ENCODE measurements around the gene CD24. TPM values are rescaled to one million over a fixed set of nuclear protein-coding genes. Genes with fewer than 3 reads are reported as not detected.
"Not testable (repeated sequence)": the region's sequence is repeated elsewhere in the genome, so short reads cannot be mapped to it uniquely, and the experiment has no call there.

The CD24 gene
- total RNA-seq, 2 experiments from 2014 or later = 0.22 to 0.31 TPM

DNA sequence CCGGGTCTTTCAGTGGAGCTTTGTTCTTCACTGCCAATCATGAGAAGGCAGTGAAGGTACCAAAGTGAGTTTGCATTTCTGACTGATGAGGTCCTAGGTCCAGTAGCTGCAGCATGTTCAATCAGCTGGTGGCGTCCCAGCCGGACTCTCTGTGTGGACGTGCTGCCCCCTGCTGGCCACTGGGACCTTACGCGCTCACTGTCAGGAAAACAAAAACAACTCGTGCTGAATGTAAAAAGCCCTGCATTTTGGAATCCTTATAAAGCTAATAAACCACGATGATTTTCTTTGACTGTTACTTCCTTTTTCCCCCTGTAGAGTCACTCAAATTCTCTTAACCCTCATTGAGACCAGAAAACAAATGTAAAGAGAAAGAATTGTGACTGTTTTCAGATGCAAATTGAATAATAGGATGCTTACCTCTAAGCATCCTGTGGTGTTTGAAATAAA is 4.9 kb upstream of the CD24 start:
- POLR2A ChIA-PET = interaction anchor here (0.7 kb wide), 1 partner anchor 14 kb away, joined by 3 read pairs; no protein-coding TSS in a partner anchor
- no peaks in the 10 kb centered on the region for H3K9me3 Mint-ChIP-seq
- CTCF ChIA-PET = interaction anchor here (0.5 to 1.4 kb wide), 18 partner anchors 10 to 1093 kb away, joined by 3 to 7 read pairs (median 4); no protein-coding TSS in a partner anchor
- H3K27ac Mint-ChIP-seq = no peak overlapping the region
- DNase-seq = peak; percentile 80
- no peak overlapping the region for H3K4me3 Mint-ChIP-seq
- peaks cover 36% of the 10 kb centered on the region for H3K27me3 Mint-ChIP-seq
- H3K36me3 Mint-ChIP-seq (ENCODE audit: low read depth) = no peaks in the 10 kb centered on the region
- H3K4me1 Mint-ChIP-seq = peaks cover 4% of the 10 kb centered on the region

DNA sequence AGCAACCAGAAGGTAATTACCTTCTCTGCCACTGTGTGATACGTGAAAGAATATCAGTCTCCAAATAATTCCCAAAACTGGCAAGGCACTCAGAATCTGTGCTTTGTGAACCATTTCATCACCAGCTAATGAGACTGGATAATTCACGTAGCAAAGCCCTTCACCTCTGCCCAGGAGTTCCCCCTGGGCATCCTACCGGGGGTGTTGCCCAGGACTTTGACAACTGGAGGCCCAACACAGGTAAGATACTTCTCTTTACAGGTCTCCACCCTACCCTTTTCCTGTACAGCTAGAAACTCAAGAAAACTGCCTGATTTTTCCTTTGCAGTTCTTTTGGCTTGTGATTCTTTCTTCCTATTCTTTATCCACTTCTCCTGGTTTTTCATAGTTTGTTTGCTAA is 2.7 kb upstream of the CD24 start:
- Mint-ChIP-seq H3K27me3 (peaks cover 51% of the 10 kb centered on the region), H3K9me3 (no peaks in the 10 kb centered on the region), H3K27ac (no peak overlapping the region), H3K4me3 (no peak overlapping the region), H3K36me3 (ENCODE audit: low read depth) (no peaks in the 10 kb centered on the region), H3K4me1 (peaks cover 6% of the 10 kb centered on the region)
- ChIA-PET CTCF (interaction anchor here (0.8 to 1.1 kb wide), 4 partner anchors 20 to 532 kb away, joined by 3 to 4 read pairs (median 3); no protein-coding TSS in a partner anchor), POLR2A (no interaction called here)
- DNase-seq = no peak

DNA sequence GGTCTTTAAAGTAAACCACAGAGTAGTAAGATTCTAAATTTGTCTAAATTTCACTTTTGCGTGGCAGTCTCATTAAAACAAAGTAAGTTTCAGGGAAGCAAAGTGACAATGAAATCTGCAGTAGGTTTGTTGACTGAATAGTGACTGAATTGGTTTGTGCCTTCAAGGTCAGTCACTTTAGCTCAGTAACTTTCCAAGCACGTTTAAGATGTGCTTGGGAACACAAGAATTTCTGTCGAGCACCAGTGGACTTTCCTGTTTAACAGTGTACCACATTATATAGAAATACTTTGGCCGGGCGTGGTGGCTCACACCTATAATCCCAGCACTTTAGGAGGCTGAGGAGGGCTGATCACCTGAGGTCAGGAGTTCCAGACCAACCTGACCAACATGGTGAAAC is 1.7 kb upstream of the CD24 start:
- no peaks in the 10 kb centered on the region for H3K9me3 Mint-ChIP-seq
- CTCF ChIA-PET = interaction anchor here (0.6 to 1.1 kb wide), 4 partner anchors 21 to 410 kb away, joined by 3 to 4 read pairs (median 4); no protein-coding TSS in a partner anchor
- POLR2A ChIA-PET = no interaction called here
- H3K27ac Mint-ChIP-seq = no peak overlapping the region
- no peaks in the 10 kb centered on the region for H3K36me3 Mint-ChIP-seq (ENCODE audit: low read depth)
- H3K4me1 Mint-ChIP-seq = peaks cover 6% of the 10 kb centered on the region
- DNase-seq = no peak
- peak overlapping the region; percentile 27 for H3K4me3 Mint-ChIP-seq
- peaks cover 58% of the 10 kb centered on the region for H3K27me3 Mint-ChIP-seq

DNA sequence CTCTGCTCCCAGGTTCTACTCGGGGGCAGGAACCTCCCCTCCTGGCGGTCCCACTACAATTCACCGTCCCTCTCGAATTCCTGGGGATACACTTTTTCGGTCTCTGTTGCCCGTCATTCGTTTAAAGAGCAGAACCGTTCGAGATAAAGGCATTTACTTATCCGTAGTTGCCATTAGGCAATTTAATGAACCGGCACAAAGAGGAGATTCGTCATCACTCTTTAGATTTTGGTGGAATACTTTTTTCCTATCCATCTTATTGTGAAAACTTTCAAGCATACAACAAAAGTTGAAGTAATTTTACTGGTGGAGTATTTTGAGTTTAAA is 1.2 kb upstream of the CD24 start:
- no peak overlapping the region for H3K27ac Mint-ChIP-seq
- DNase-seq = no peak
- H3K36me3 Mint-ChIP-seq (ENCODE audit: low read depth) = no peaks in the 10 kb centered on the region
- peaks cover 61% of the 10 kb centered on the region for H3K27me3 Mint-ChIP-seq
- H3K4me1 Mint-ChIP-seq = peaks cover 6% of the 10 kb centered on the region
- CTCF ChIA-PET = no interaction called here
- H3K9me3 Mint-ChIP-seq = no peaks in the 10 kb centered on the region
- POLR2A ChIA-PET = no interaction called here
- peak overlapping the region; percentile 29 for H3K4me3 Mint-ChIP-seq

DNA sequence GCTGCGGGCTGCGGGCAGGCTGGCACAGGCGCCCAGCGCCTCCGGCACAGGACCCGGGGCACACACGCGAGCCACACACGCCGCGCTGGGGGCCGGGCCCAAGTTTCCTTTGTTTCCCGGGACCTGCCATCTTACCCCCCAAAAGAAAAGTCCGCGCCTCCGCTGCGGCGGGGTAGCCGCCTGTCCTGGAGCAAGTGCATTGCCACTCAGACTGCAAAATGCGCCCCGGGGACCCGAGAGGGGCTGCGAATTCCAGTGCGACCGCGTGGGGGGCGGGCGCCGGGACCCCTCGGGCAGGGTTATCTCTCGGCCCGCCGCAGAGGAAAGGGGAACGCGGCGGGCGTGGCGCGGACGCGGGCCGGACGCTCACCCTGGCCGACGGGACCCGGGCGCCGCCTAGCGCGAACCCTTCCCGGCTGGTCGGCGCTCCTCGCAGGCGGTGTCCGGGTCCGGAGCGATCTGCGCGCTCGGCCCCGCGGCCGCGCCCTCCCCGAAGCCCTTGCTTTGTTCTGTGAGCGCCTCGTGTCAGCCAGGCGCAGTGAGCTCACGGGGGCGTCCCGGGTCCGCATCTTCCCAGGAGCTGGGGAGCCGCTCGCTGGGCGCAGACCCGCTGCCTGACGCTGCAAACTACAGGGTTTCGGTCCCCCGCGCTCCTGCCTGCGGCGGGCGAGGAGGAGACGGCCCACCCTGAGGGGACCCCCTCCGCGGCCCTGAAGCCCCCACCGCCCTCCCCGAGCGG is 639 bp upstream of the CD24 start:
- no peaks in the 10 kb centered on the region for H3K36me3 Mint-ChIP-seq (ENCODE audit: low read depth)
- POLR2A ChIA-PET = no interaction called here

DNA sequence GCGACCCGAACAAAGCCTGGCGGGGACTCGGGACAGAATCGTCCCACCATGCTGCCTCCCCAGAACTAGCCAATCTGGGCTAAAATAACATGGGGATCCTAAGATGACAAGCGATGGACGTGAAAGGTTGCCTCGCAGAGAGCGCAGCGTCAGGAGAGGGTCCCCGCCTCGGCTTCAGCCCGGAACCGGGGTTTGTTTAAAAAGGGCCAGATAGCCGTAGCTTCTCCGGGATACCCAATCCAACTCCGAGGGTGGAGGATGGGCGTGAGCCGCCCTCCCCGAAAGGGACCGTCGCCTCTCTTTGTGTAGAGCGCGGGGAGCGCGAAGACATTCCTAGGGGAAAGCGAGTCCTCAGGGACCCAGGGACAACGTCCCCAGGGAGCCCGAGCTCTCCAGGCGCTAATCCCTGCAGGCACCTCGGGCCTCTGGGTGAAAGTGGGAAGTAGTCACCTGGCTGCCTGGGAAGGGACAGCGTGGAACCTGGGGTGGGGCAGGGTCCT is 643 bp downstream of the CD24 start:
- CTCF ChIA-PET = no interaction called here
- no peaks in the 10 kb centered on the region for H3K36me3 Mint-ChIP-seq (ENCODE audit: low read depth)
- no peaks in the 10 kb centered on the region for H3K9me3 Mint-ChIP-seq
- H3K27ac Mint-ChIP-seq = no peak overlapping the region
- POLR2A ChIA-PET = no interaction called here
- H3K4me1 Mint-ChIP-seq = peaks cover 6% of the 10 kb centered on the region
- peaks cover 65% of the 10 kb centered on the region for H3K27me3 Mint-ChIP-seq
- DNase-seq = no peak
- H3K4me3 Mint-ChIP-seq = no peak overlapping the region

More for the DNA sequence above, 639 bp upstream of the CD24 start:
- peaks cover 6% of the 10 kb centered on the region for H3K4me1 Mint-ChIP-seq
- H3K9me3 Mint-ChIP-seq = no peaks in the 10 kb centered on the region
- H3K27me3 Mint-ChIP-seq = peaks cover 61% of the 10 kb centered on the region
- no peak overlapping the region for H3K27ac Mint-ChIP-seq
- CTCF ChIA-PET = no interaction called here
- DNase-seq = no peak
- peak overlapping the region; percentile 29 for H3K4me3 Mint-ChIP-seq

DNA sequence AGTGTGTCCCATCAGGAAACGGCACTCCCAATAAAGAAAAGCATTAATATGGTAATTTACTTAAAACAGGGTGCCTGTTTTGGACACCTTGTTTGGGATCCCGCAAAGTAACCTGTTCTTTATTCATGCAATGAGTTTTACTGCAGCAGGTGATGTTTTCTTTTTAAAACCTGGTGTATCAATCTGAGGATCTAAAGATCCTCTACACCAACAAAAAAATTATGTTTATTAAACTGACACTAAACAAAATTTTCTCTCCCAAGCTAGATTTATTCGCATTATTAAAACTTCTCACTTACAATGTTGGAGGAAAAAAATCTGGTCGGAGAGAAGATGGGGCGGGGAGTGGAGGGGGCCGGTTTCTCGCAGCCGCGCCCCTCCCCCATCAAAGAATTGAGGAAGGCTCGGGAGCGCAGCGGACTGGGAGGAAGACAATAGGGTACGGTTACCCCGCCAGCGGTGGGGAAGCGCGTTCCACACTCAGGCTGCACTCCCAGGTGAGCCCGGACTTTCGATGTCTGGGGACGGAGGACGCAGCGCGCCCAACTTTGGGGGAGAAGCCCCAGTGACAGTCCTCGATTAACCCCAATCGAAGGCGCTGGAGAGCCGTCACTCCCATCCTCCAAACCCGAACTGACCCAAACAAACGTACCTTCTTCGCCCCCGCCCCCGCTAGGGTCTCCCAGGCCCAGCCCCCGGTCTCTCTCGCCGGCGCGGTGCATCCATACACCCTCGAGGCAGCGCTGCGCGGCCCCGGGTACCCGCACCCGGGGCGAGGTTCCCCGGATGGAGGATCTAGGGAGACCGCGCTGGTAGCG is 1.3 kb downstream of the CD24 start:
- Mint-ChIP-seq H3K27ac (no peak overlapping the region), H3K4me1 (peaks cover 6% of the 10 kb centered on the region), H3K9me3 (no peaks in the 10 kb centered on the region), H3K4me3 (no peak overlapping the region), H3K36me3 (ENCODE audit: low read depth) (no peaks in the 10 kb centered on the region), H3K27me3 (peaks cover 62% of the 10 kb centered on the region)
- POLR2A ChIA-PET = no interaction called here
- CTCF ChIA-PET = no interaction called here
- no peak for DNase-seq

DNA sequence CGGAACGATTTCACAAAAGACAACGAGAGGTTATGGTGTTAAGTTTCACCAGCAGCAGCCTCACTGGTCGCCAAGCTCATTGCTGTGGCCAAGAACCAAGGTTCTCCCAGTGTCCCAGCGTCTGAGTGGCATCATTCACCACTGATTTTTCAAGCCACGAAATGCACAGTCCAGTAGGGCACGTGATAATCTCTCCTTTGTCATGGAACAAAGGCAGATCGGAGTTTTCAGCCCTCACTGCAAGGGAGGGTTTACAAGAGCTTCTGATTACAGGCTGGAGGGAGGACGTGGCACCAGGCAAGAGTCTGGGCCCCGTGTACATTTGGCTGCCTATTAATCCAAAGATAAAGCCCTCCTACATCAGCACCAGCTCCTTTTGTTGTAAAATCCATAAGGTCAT is 2.0 kb downstream of the CD24 start:
- Mint-ChIP-seq H3K36me3 (ENCODE audit: low read depth) (no peaks in the 10 kb centered on the region), H3K9me3 (no peaks in the 10 kb centered on the region), H3K4me3 (no peak overlapping the region), H3K27me3 (peaks cover 57% of the 10 kb centered on the region), H3K27ac (no peak overlapping the region), H3K4me1 (peaks cover 6% of the 10 kb centered on the region)
- POLR2A ChIA-PET = no interaction called here
- CTCF ChIA-PET = interaction anchor here (0.5 kb wide), 2 partner anchors 115 to 623 kb away, joined by 4 read pairs; no protein-coding TSS in a partner anchor
- DNase-seq = no peak

DNA sequence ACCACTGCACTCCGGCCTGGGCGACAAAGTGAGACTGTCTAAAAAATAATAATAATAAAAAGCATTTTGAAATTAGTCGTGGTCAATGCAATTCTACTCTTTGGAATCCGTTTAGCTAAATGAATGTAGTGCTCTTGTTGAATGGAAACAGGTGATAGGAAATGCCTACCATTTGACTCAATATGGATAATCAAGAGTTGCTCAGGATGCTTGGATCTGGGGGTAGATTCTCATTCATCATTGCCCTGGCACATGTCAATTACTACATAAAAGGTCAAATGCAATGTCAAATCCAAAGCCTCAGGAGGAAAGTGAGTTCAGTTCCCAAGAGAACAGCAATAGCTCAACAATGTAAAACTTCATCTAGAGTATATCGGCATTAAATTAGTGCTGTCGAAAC is 3.8 kb downstream of the CD24 start:
- DNase-seq; H3K27ac Mint-ChIP-seq; POLR2A ChIA-PET; CTCF ChIA-PET; H3K36me3 Mint-ChIP-seq (ENCODE audit: low read depth); H3K4me1 Mint-ChIP-seq; H3K4me3 Mint-ChIP-seq; H3K9me3 Mint-ChIP-seq: not testable (repeated sequence)
- H3K27me3 Mint-ChIP-seq = peaks cover 39% of the 10 kb centered on the region

DNA sequence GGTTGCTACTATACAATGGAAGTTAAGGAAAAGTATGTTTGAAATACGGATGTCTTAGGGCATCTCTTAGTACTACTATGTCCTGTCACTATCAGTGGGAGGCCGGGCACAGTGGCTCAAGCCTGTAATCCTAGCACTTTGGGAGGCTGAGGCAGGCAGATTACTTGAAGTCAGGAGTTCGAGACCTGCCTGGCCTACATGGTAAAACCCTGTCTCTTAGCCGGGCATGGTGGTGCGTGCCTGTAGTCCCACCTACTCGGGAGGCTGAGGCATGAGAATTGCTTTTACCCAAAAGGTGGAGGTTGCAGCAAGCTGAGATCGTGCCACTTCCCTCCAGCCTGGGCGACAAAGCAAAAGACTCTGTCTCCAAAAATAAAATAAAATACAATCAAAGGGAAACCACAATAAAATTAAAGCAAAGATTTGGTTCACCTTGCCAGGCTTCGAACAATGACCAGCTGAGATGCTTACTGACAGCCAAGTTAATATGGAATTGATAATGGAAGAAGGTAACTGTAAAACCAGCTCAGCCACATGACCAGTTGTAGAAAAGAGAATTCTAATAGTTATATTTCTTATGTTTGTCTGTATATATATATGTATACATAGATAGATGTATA is 6.5 kb downstream of the CD24 start:
- DNase-seq = no peak
- H3K4me1 Mint-ChIP-seq = no peaks in the 10 kb centered on the region
- no peaks in the 10 kb centered on the region for H3K36me3 Mint-ChIP-seq (ENCODE audit: low read depth)
- H3K9me3 Mint-ChIP-seq = no peaks in the 10 kb centered on the region
- ChIA-PET POLR2A (no interaction called here), CTCF (no interaction called here)
- H3K27ac Mint-ChIP-seq = no peak overlapping the region
- no peak overlapping the region for H3K4me3 Mint-ChIP-seq
- peaks cover 30% of the 10 kb centered on the region for H3K27me3 Mint-ChIP-seq

DNA sequence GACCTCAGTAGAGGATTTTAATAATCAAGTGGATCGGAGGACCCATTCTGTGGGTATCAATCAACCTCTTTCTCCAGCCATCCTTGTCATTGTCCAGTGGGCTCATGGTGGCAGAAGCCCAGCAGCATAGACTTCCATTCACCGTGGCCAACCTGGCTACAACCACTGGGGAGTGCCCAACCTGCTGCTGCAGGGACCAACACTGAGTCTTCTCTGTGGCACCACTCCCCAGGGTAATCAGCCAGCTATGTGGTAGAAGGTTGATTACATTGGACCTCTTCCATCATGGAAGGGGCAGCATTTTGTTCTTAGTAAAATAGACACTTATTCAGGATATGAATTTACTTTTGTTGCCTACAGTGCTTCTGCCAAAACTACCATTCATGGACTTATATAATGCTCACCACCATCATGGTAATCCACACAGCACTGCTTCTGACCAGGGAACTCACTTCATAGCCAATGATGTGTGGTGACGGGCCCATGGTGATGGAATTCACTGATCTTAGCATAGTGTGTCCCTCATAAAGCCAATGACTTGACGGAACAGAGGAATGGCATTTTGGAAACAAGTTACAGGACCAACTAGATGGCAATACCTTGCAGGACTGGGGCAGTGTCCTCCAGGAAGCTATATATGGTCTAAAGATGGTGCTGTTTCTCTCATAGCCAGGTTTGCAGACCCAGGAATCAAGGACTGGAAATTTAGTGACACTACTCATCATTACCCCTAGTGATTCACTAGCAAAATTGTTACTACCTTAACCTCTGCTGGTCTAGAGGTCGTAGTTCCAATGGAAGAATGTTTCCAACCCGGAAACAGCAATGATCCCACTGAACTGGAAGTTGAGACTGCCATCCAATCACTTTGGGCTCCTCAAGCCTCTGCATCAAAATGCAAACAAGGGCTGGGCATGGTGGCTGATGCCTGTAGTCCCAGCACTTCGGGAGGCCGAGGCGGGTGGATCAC is 7.6 kb downstream of the CD24 start:
- Mint-ChIP-seq H3K27ac (no peak overlapping the region), H3K4me1 (no peaks in the 10 kb centered on the region), H3K9me3 (no peaks in the 10 kb centered on the region), H3K27me3 (peaks cover 19% of the 10 kb centered on the region), H3K4me3 (no peak overlapping the region), H3K36me3 (ENCODE audit: low read depth) (no peaks in the 10 kb centered on the region)
- no peak for DNase-seq
- CTCF ChIA-PET = no interaction called here
- POLR2A ChIA-PET = no interaction called here

DNA sequence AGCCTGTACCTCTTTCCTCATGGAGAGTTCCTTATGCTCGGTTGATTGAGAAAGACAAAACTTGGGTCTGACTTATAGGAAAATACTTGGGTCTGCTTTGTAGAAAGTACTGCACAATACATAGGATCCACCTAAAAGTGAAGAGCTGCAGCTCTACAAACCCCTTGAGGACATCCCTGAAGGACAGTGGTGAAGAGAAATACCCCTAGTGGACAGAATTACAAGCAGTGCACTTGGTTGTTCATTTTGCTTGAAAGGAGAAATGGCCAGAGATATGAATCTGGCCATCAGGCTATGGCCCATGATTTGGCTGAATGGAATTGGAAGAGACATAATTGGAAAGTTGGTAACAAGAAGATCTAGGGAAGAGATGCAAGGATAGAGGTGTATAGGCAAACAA is 8.3 kb downstream of the CD24 start:
- Mint-ChIP-seq H3K27me3 (peaks cover 17% of the 10 kb centered on the region), H3K9me3 (no peaks in the 10 kb centered on the region), H3K4me3 (no peak overlapping the region), H3K27ac (no peak overlapping the region), H3K36me3 (ENCODE audit: low read depth) (no peaks in the 10 kb centered on the region), H3K4me1 (no peaks in the 10 kb centered on the region)
- POLR2A ChIA-PET = no interaction called here
- CTCF ChIA-PET = no interaction called here
- no peak for DNase-seq

Measured in activated CD4-positive, alpha-beta T cell treated with anti-CD3 and anti-CD28 coated beads, Interleukin-2, amount 10 ng/mL, durations not matched to agents 7 days and 5 days (primary cell).